ENCODE data around the gene CCDC137.

Gene CCDC137

GRCh38 chr17:81702934-81703746 lies 36.6 kb downstream of the CCDC137 start, which contains the start of gene MRPL12:
MRPL12 (plus strand) TSS chr17:81703367; CDS start chr17:81703502, 135 bp downstream.
- peak; percentile 88 to 91 for DNase-seq

- peak in 1 of 2 experiments; percentile 32 for DNase-seq
Measured at GRCh38 chr17:81703747-81704654, 37.5 kb downstream of the CCDC137 start.

GRCh38 chr17:81705518-81706231 lies 39.1 kb downstream of the CCDC137 start:
- DNase-seq, result no peak

GRCh38 chr17:81706232-81706611 lies 39.7 kb downstream of the CCDC137 start:
- DNase-seq, result no peak

GRCh38 chr17:81706757-81707624 lies 40.5 kb downstream of the CCDC137 start:
- DNase-seq, result no peak

- no peak for DNase-seq
Measured at GRCh38 chr17:81707725-81708646, 41.4 kb downstream of the CCDC137 start.

- no peak for DNase-seq
Measured at GRCh38 chr17:81708739-81709185, 42.2 kb downstream of the CCDC137 start.

GRCh38 chr17:81710514-81711308 lies 44.2 kb downstream of the CCDC137 start:
- peak; percentile 34 for DNase-seq

GRCh38 chr17:81711814-81712467 lies 45.4 kb downstream of the CCDC137 start, which contains the start of gene SLC25A10:
SLC25A10 (plus strand) TSS chr17:81712284; CDS start chr17:81712427, 143 bp downstream.
- peak; percentile 83 to 87 for DNase-seq

- DNase-seq, result peak in 1 of 2 experiments; percentile 37
Measured at GRCh38 chr17:81712468-81713003, 46.0 kb downstream of the CCDC137 start.

- no peak for DNase-seq
Measured at GRCh38 chr17:81713004-81713555, 46.5 kb downstream of the CCDC137 start.

GRCh38 chr17:81713556-81714411 lies 47.2 kb downstream of the CCDC137 start:
- DNase-seq, result no peak

- DNase-seq, result no peak
Measured at GRCh38 chr17:81714412-81715106, 48.0 kb downstream of the CCDC137 start.

GRCh38 chr17:81715107-81715871 lies 48.8 kb downstream of the CCDC137 start:
- DNase-seq, result no peak

- DNase-seq, result no peak
Measured at GRCh38 chr17:81715872-81716673, 49.5 kb downstream of the CCDC137 start.

Data from activated CD4-positive, alpha-beta T cell treated with anti-CD3 and anti-CD28 coated beads, Interleukin-2, amount 50 U/mL, for 48 hours (primary cell).